Muscle layer of duodenum (tissue), 2 donors: Measurements from ENCODE around the gene AJM1.
A peak's percentile ranks its signal among the peaks of the same experiment; 100 is the strongest.
"Not testable (repeated sequence)": the region's sequence is repeated elsewhere in the genome, so short reads cannot be mapped to it uniquely, and the experiment has no call there.

Source experiments
- H3K27ac ChIP-seq: one replicate; pipeline ENCODE4 v1.7.0; 2013; ENCODE audit warnings: mild to moderate bottlenecking, low read length
- H3K27me3 ChIP-seq: one replicate; pipeline ENCODE4 v1.7.0; 2013; ENCODE audit warnings: low read depth, mild to moderate bottlenecking, control low read depth, low read length
- H3K36me3 ChIP-seq, 2 donors: one replicate each; pipeline ENCODE4 v1.7.0; 2013; ENCODE audit warnings: low read length in 2 of 2, control low read depth in 1 of 2, mild to moderate bottlenecking in 1 of 2; ENCODE audit not compliant: insufficient read depth in 2 of 2, control insufficient read depth in 1 of 2
- H3K4me1 ChIP-seq, 2 donors: one replicate each; pipeline ENCODE4 v1.7.0; 2013; ENCODE audit warnings: low read length in 2 of 2, mild to moderate bottlenecking in 2 of 2, control low read depth in 1 of 2, moderate library complexity in 1 of 2; ENCODE audit not compliant: insufficient read depth in 2 of 2, control insufficient read depth in 1 of 2
- H3K4me3 ChIP-seq, 2 donors: one replicate each; pipeline ENCODE4 v1.7.0; 2013; ENCODE audit warnings: low read length in 2 of 2, low read depth in 1 of 2, mild to moderate bottlenecking in 1 of 2
- H3K9me3 ChIP-seq, 2 donors: one replicate each; pipeline ENCODE4 v1.7.0; 2013; ENCODE audit warnings: low read length in 2 of 2, control low read depth in 1 of 2, mild to moderate bottlenecking in 1 of 2; ENCODE audit not compliant: control insufficient read depth in 1 of 2
- donor health status: healthy.

The AJM1 gene

GRCh38 chr9:136880651-136881050 lies 38.4 kb downstream of the AJM1 start:
- H3K4me3 ChIP-seq, result no peak overlapping the region
- H3K4me1 ChIP-seq, result peaks cover 14 to 18% of the 10 kb centered on the region in 2 donors
- no peaks in the 10 kb centered on the region for H3K36me3 ChIP-seq
- no peak overlapping the region for H3K27ac ChIP-seq
- no peaks in the 10 kb centered on the region for H3K27me3 ChIP-seq
- no peaks in the 10 kb centered on the region for H3K9me3 ChIP-seq

- H3K36me3 ChIP-seq, result no peaks in the 10 kb centered on the region
- peak overlapping the region; percentile 75 for H3K27ac ChIP-seq
- peaks cover 14 to 21% of the 10 kb centered on the region in 2 donors for H3K4me1 ChIP-seq
- no peaks in the 10 kb centered on the region for H3K9me3 ChIP-seq
- H3K4me3 ChIP-seq, result peak overlapping the region; percentile 37 to 45
- H3K27me3 ChIP-seq, result no peaks in the 10 kb centered on the region
Measured at GRCh38 chr9:136881691-136882108, 39.4 kb downstream of the AJM1 start.

GRCh38 chr9:136882109-136882946 lies 40.0 kb downstream of the AJM1 start:
- H3K27ac ChIP-seq, result peak overlapping the region; percentile 75
- no peaks in the 10 kb centered on the region for H3K9me3 ChIP-seq
- H3K4me1 ChIP-seq, result peaks cover 15 to 24% of the 10 kb centered on the region in 2 donors
- peak overlapping the region; percentile 37 to 45 for H3K4me3 ChIP-seq
- H3K36me3 ChIP-seq, result no peaks in the 10 kb centered on the region
- no peaks in the 10 kb centered on the region for H3K27me3 ChIP-seq

GRCh38 chr9:136882947-136883283 lies 40.6 kb downstream of the AJM1 start:
- not testable (repeated sequence) for H3K36me3 ChIP-seq, H3K4me3 ChIP-seq, H3K27me3 ChIP-seq, H3K9me3 ChIP-seq
- Histone ChIP-seq H3K4me1 (peaks cover 17 to 27% of the 10 kb centered on the region in 2 donors), H3K27ac (peak overlapping the region; percentile 60)

GRCh38 chr9:136883670-136884069 lies 41.4 kb downstream of the AJM1 start:
- H3K9me3 ChIP-seq, H3K36me3 ChIP-seq, H3K4me3 ChIP-seq, H3K27ac ChIP-seq, H3K27me3 ChIP-seq: not testable (repeated sequence)
- H3K4me1 ChIP-seq, result peaks cover 17 to 27% of the 10 kb centered on the region in 2 donors

GRCh38 chr9:136885950-136886578 lies 43.8 kb downstream of the AJM1 start, which contains the start of gene TRAF2:
Gene TRAF2 (plus strand): TSS chr9:136886516. CDS start chr9:136898741, 12,225 bp downstream.
- Histone ChIP-seq H3K27me3 (no peaks in the 10 kb centered on the region), H3K4me1 (peaks cover 17 to 27% of the 10 kb centered on the region in 2 donors), H3K9me3 (no peaks in the 10 kb centered on the region), H3K4me3 (peak within 1 kb of the TSS; percentile 63 to 87), H3K36me3 (no peaks in the 10 kb centered on the region), H3K27ac (peak within 1 kb of the TSS; percentile 23)

GRCh38 chr9:136886610-136887597 lies 44.6 kb downstream of the AJM1 start:
- Histone ChIP-seq H3K27ac (peak overlapping the region; percentile 23), H3K9me3 (no peaks in the 10 kb centered on the region), H3K4me3 (peak overlapping the region; percentile 63 to 87), H3K4me1 (peaks cover 13 to 25% of the 10 kb centered on the region in 2 donors), H3K27me3 (no peaks in the 10 kb centered on the region), H3K36me3 (no peaks in the 10 kb centered on the region)

- Histone ChIP-seq H3K4me1 (peaks cover 4 to 15% of the 10 kb centered on the region in 2 donors), H3K36me3 (no peaks in the 10 kb centered on the region), H3K27me3 (no peaks in the 10 kb centered on the region), H3K9me3 (no peaks in the 10 kb centered on the region), H3K4me3 (no peak overlapping the region), H3K27ac (no peak overlapping the region)
Measured at GRCh38 chr9:136888454-136888853, 46.2 kb downstream of the AJM1 start.

- H3K4me3 ChIP-seq, result no peak overlapping the region
Measured at GRCh38 chr9:136889858-136890257, 47.6 kb downstream of the AJM1 start.

GRCh38 chr9:136890661-136891060 lies 48.4 kb downstream of the AJM1 start:
- no peak overlapping the region for H3K4me3 ChIP-seq
- peaks cover 4 to 9% of the 10 kb centered on the region in 2 donors for H3K4me1 ChIP-seq
- no peak overlapping the region for H3K27ac ChIP-seq
- peaks cover 0 to 7% of the 10 kb centered on the region in 2 donors for H3K36me3 ChIP-seq
- no peaks in the 10 kb centered on the region for H3K9me3 ChIP-seq
- H3K27me3 ChIP-seq, result no peaks in the 10 kb centered on the region

More at GRCh38 chr9:136889858-136890257, 47.6 kb downstream of the AJM1 start:
- peaks cover 4 to 15% of the 10 kb centered on the region in 2 donors for H3K4me1 ChIP-seq
- peaks cover 0 to 3% of the 10 kb centered on the region in 2 donors for H3K36me3 ChIP-seq
- no peak overlapping the region for H3K27ac ChIP-seq
- no peaks in the 10 kb centered on the region for H3K27me3 ChIP-seq
- no peaks in the 10 kb centered on the region for H3K9me3 ChIP-seq
